ENCODE data around the gene NEK6. TPM values are rescaled to one million over a fixed set of nuclear protein-coding genes. Genes with fewer than 3 reads are reported as not detected.

Gene NEK6
- total and polyA plus RNA-seq, 7 experiments from 2014 or later: 0.43 to 32.8 (median 2.3) TPM

GRCh38 chr9:124332361-124333202, 74.8 kb downstream of the NEK6 start:
- H3K27me3 ChIP-seq (ENCODE audit: control insufficient read depth in 2 of 2, insufficient read depth in 2 of 2, low read length in 2 of 2): no peaks in the 10 kb centered on the region

GRCh38 chr9:124333203-124333579, 75.4 kb downstream of the NEK6 start:
- H3K27ac Mint-ChIP-seq: no peak overlapping the region
- POLR2A ChIA-PET: interaction anchor here (0.6 kb wide), 2 partner anchors 10 to 62 kb away, joined by 4 to 6 read pairs; no protein-coding TSS in a partner anchor
- no peak overlapping the region for H3K4me3 Mint-ChIP-seq
- Histone ChIP-seq H3K4me3 (ENCODE audit: low read length) (no peak overlapping the region), H3K36me3 (ENCODE audit: control insufficient read depth in 2 of 3, insufficient read depth in 3 of 3, low read length in 3 of 3) (no peaks in the 10 kb centered on the region), H3K9me3 (ENCODE audit: control insufficient read depth in 2 of 3, low read length in 3 of 3) (peaks cover 0 to 6% (median 0%) of the 10 kb centered on the region in 3 experiments), H3K27ac (ENCODE audit: low read depth, low read length) (no peak overlapping the region), H3K27me3 (ENCODE audit: control insufficient read depth in 2 of 2, insufficient read depth in 2 of 2, low read length in 2 of 2) (no peaks in the 10 kb centered on the region), H3K4me1 (ENCODE audit: control insufficient read depth in 2 of 2, insufficient read depth in 2 of 2, low read length in 2 of 2) (no peaks in the 10 kb centered on the region)
- H3K9me3 Mint-ChIP-seq: peaks cover 0 to 9% (median 0%) of the 10 kb centered on the region in 11 donors
- ATAC-seq: no peak
- H3K27me3 Mint-ChIP-seq: no peaks in the 10 kb centered on the region
- DNase-seq: no peak
- peaks cover 0 to 2% (median 0%) of the 10 kb centered on the region in 7 donors for H3K4me1 Mint-ChIP-seq
- no peaks in the 10 kb centered on the region for H3K36me3 Mint-ChIP-seq
- CTCF ChIA-PET: no interaction called here
- intact Hi-C loops (cut with micrococcal nuclease): no loop called here

More at GRCh38 chr9:124332361-124333202, 74.8 kb downstream of the NEK6 start:
- peaks cover 0 to 2% (median 0%) of the 10 kb centered on the region in 3 experiments for H3K9me3 ChIP-seq (ENCODE audit: control insufficient read depth in 2 of 3, low read length in 3 of 3)
- Mint-ChIP-seq H3K4me3 (no peak overlapping the region), H3K27ac (no peak overlapping the region), H3K36me3 (no peaks in the 10 kb centered on the region), H3K9me3 (peaks cover 0 to 6% (median 0%) of the 10 kb centered on the region in 11 donors), H3K4me1 (peaks cover 0 to 2% (median 0%) of the 10 kb centered on the region in 7 donors), H3K27me3 (no peaks in the 10 kb centered on the region)
- ChIA-PET POLR2A (interaction anchor here (0.6 kb wide), 2 partner anchors 10 to 63 kb away, joined by 4 to 6 read pairs; no protein-coding TSS in a partner anchor), CTCF (no interaction called here)
- no peak for DNase-seq
- ATAC-seq: no peak
- intact Hi-C loops (cut with micrococcal nuclease): no loop called here
- no peak overlapping the region for H3K27ac ChIP-seq (ENCODE audit: low read depth, low read length)
- H3K36me3 ChIP-seq (ENCODE audit: control insufficient read depth in 2 of 3, insufficient read depth in 3 of 3, low read length in 3 of 3): no peaks in the 10 kb centered on the region
- H3K4me1 ChIP-seq (ENCODE audit: control insufficient read depth in 2 of 2, insufficient read depth in 2 of 2, low read length in 2 of 2): no peaks in the 10 kb centered on the region
- H3K4me3 ChIP-seq (ENCODE audit: low read length): no peak overlapping the region

GRCh38 chr9:124334568-124335319, 77.0 kb downstream of the NEK6 start:
- Mint-ChIP-seq H3K36me3 (no peaks in the 10 kb centered on the region), H3K27ac (no peak overlapping the region), H3K9me3 (peaks cover 0 to 17% (median 4%) of the 10 kb centered on the region in 11 donors), H3K4me3 (no peak overlapping the region), H3K4me1 (peaks cover 0 to 2% (median 0%) of the 10 kb centered on the region in 7 donors), H3K27me3 (no peaks in the 10 kb centered on the region)
- Histone ChIP-seq H3K36me3 (ENCODE audit: control insufficient read depth in 2 of 3, insufficient read depth in 3 of 3, low read length in 3 of 3) (no peaks in the 10 kb centered on the region), H3K27me3 (ENCODE audit: control insufficient read depth in 2 of 2, insufficient read depth in 2 of 2, low read length in 2 of 2) (no peaks in the 10 kb centered on the region), H3K4me3 (ENCODE audit: low read length) (no peak overlapping the region), H3K4me1 (ENCODE audit: control insufficient read depth in 2 of 2, insufficient read depth in 2 of 2, low read length in 2 of 2) (no peaks in the 10 kb centered on the region), H3K9me3 (ENCODE audit: control insufficient read depth in 2 of 3, low read length in 3 of 3) (peaks cover 0 to 8% (median 0%) of the 10 kb centered on the region in 3 experiments), H3K27ac (ENCODE audit: low read depth, low read length) (no peak overlapping the region)
- intact Hi-C loops (cut with micrococcal nuclease): no loop called here
- ChIA-PET POLR2A (no interaction called here), CTCF (no interaction called here)
- ATAC-seq (no peak), DNase-seq (no peak)

- ATAC-seq: no peak
- POLR2A ChIA-PET: no interaction called here
- Histone ChIP-seq H3K36me3 (ENCODE audit: control insufficient read depth in 2 of 3, insufficient read depth in 3 of 3, low read length in 3 of 3) (no peaks in the 10 kb centered on the region), H3K27ac (ENCODE audit: low read depth, low read length) (no peak overlapping the region), H3K9me3 (ENCODE audit: control insufficient read depth in 2 of 3, low read length in 3 of 3) (peaks cover 0 to 8% (median 0%) of the 10 kb centered on the region in 3 experiments), H3K4me3 (ENCODE audit: low read length) (no peak overlapping the region), H3K27me3 (ENCODE audit: control insufficient read depth in 2 of 2, insufficient read depth in 2 of 2, low read length in 2 of 2) (no peaks in the 10 kb centered on the region), H3K4me1 (ENCODE audit: control insufficient read depth in 2 of 2, insufficient read depth in 2 of 2, low read length in 2 of 2) (no peaks in the 10 kb centered on the region)
- no peak for DNase-seq
- Mint-ChIP-seq H3K36me3 (no peaks in the 10 kb centered on the region), H3K4me3 (no peak overlapping the region), H3K9me3 (peaks cover 0 to 17% (median 4%) of the 10 kb centered on the region in 11 donors), H3K27ac (no peak overlapping the region), H3K4me1 (peaks cover 0 to 2% (median 0%) of the 10 kb centered on the region in 7 donors), H3K27me3 (no peaks in the 10 kb centered on the region)
- CTCF ChIA-PET: no interaction called here
- intact Hi-C loops (cut with micrococcal nuclease): no loop called here
Observed at GRCh38 chr9:124335320-124335707, 77.6 kb downstream of the NEK6 start.

- no peak overlapping the region for H3K27ac Mint-ChIP-seq
- H3K4me1 ChIP-seq (ENCODE audit: control insufficient read depth in 2 of 2, insufficient read depth in 2 of 2, low read length in 2 of 2): no peaks in the 10 kb centered on the region
- peaks cover 0 to 17% (median 4%) of the 10 kb centered on the region in 11 donors for H3K9me3 Mint-ChIP-seq
- no peak overlapping the region for H3K27ac ChIP-seq (ENCODE audit: low read depth, low read length)
- H3K27me3 Mint-ChIP-seq: no peaks in the 10 kb centered on the region
- H3K36me3 Mint-ChIP-seq: no peaks in the 10 kb centered on the region
- peaks cover 0 to 2% (median 0%) of the 10 kb centered on the region in 7 donors for H3K4me1 Mint-ChIP-seq
- POLR2A ChIA-PET: no interaction called here
- no peaks in the 10 kb centered on the region for H3K27me3 ChIP-seq (ENCODE audit: control insufficient read depth in 2 of 2, insufficient read depth in 2 of 2, low read length in 2 of 2)
- intact Hi-C loops (cut with micrococcal nuclease): no loop called here
- DNase-seq (no peak), ATAC-seq (no peak)
- CTCF ChIA-PET: no interaction called here
- no peak overlapping the region for H3K4me3 ChIP-seq (ENCODE audit: low read length)
- H3K4me3 Mint-ChIP-seq: no peak overlapping the region
- H3K9me3 ChIP-seq (ENCODE audit: control insufficient read depth in 2 of 3, low read length in 3 of 3): peaks cover 0 to 8% (median 0%) of the 10 kb centered on the region in 3 experiments
- H3K36me3 ChIP-seq (ENCODE audit: control insufficient read depth in 2 of 3, insufficient read depth in 3 of 3, low read length in 3 of 3): no peaks in the 10 kb centered on the region
Observed at GRCh38 chr9:124337562-124337961, 79.8 kb downstream of the NEK6 start.

- CTCF ChIA-PET: no interaction called here
- H3K9me3 Mint-ChIP-seq: peaks cover 0 to 17% (median 4%) of the 10 kb centered on the region in 11 donors
Observed at GRCh38 chr9:124339603-124340146, 81.9 kb downstream of the NEK6 start.

More at GRCh38 chr9:124339603-124340146, 81.9 kb downstream of the NEK6 start:
- no peaks in the 10 kb centered on the region for H3K27me3 Mint-ChIP-seq
- Histone ChIP-seq H3K27me3 (ENCODE audit: control insufficient read depth in 2 of 2, insufficient read depth in 2 of 2, low read length in 2 of 2) (no peaks in the 10 kb centered on the region), H3K4me3 (ENCODE audit: low read length) (no peak overlapping the region), H3K36me3 (ENCODE audit: control insufficient read depth in 2 of 3, insufficient read depth in 3 of 3, low read length in 3 of 3) (no peaks in the 10 kb centered on the region), H3K27ac (ENCODE audit: low read depth, low read length) (no peak overlapping the region), H3K9me3 (ENCODE audit: control insufficient read depth in 2 of 3, low read length in 3 of 3) (peaks cover 0 to 8% (median 0%) of the 10 kb centered on the region in 3 experiments), H3K4me1 (ENCODE audit: control insufficient read depth in 2 of 2, insufficient read depth in 2 of 2, low read length in 2 of 2) (no peaks in the 10 kb centered on the region)
- no peaks in the 10 kb centered on the region for H3K4me1 Mint-ChIP-seq
- no peak overlapping the region for H3K27ac Mint-ChIP-seq
- no peak for DNase-seq
- no peaks in the 10 kb centered on the region for H3K36me3 Mint-ChIP-seq
- POLR2A ChIA-PET: no interaction called here
- no peak for ATAC-seq
- intact Hi-C loops (cut with micrococcal nuclease): no loop called here
- H3K4me3 Mint-ChIP-seq: no peak overlapping the region
